Measurements from ENCODE around the gene KLF8.
"Not testable (repeated sequence)": the region's sequence is repeated elsewhere in the genome, so short reads cannot be mapped to it uniquely, and the experiment has no call there.

GRCh38 chrX:56206945-56207344 lies 25.2 kb upstream of the KLF8 start:
- not testable (repeated sequence) for TF ChIP-seq CTCF (conservative IDR thresholded peaks at IDR 0.05); ZFX (IDR thresholded peaks at IDR 0.05)

Data from C4-2B (cell line).